ENCODE data around the gene TIPIN.
"Not testable (repeated sequence)": the region's sequence is repeated elsewhere in the genome, so short reads cannot be mapped to it uniquely, and the experiment has no call there.

TIPIN gene

DNA sequence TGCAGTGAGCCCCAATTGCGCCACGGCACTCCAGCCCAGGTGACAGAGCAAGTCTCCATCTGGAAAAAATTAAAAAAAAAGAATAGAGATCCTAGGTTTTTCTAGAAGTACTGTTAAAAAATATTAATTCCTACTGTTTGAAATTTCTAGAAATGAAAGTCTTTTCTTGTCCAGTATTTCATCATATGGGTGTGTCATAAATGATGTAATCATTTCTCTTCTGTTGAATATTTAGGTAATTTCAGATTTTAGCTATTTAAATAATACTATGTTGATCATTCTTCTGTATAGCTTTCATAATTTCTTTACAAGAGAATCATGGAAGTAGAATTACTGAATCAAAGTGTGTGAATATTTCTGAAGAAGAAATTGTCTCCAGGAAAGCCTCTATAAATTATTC lies 24.9 kb upstream of the TIPIN start:
- DNase-seq = not testable (repeated sequence)

DNA sequence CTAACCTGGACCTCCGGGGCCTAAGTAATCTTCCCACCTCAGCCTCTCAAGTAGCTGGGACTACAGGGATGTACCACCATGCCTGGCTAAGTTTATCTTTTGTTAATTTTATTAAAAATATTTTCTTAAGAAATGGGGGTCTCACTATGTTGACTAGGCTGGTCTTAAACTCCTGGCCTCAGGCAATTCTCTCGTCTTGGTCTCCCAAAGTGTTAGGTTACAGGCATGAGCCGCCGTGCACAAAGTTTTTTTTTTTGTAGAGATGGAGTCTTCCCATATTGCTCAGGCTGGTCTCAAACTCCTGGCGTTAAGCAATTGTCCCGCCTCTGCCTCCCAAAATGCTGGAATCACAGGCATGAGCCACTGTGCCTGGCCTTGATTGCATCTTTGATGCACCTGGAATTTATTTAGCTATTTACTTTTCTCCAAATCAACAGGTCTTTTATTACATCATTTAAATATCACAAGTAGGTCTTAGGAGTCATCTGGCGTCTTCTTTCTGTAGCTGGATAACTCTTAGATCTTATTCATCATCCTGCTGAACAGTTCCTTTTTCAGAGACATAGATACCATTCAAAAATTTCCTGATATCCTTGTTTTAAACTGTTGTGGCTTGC lies 22.4 kb upstream of the TIPIN start:
- no peak for DNase-seq

GRCh38 chr15:66374179-66374578 lies 17.7 kb upstream of the TIPIN start:
- DNase-seq = no peak

DNA sequence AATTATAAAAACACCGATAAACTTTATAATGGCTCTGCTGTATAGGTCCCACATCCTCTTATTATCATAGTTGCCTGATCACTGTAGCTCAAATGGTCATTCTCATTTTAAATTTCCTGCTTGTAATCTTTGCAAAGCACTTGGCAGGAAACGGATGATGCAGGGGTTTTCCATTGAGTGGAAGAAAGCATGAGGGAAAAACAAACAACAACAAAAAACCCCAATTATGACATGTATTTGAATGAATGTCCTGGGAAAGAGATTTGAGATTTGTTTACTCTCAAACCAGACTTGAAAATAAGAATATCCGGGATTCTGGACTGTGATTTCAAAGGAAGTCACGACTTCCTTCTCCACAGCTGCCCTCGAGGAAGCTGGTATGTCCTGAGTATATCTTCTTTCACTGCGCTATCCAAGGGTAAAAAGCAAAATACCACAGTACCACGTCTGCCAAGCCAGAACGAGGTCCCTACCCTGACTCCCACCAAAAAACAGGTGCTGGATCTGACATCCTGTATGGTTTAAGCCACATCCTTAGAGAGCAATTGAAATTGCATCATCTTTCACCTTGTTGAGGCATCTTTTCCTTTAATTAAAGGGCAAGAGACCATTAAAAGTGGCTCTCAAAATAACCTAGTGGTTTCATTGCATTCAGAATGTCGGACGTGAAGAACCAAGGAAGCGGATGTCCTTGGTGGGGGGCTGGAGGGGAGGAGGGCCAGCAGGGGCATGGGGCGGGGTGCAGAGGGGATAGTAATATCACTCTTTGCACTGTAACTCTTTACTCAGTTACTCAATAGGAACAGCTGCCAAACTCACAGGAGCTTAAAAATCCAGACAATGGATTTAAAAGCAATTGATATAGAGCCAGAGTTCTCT lies 13.5 kb upstream of the TIPIN start:
- DNase-seq = peak; percentile 40

- DNase-seq = no peak
Measured at GRCh38 chr15:66364944-66365528, 8.6 kb upstream of the TIPIN start.

GRCh38 chr15:66362776-66363175 lies 6.3 kb upstream of the TIPIN start:
- no peak for DNase-seq

- DNase-seq = not testable (repeated sequence)
Measured at GRCh38 chr15:66361745-66362460, 5.4 kb upstream of the TIPIN start.

GRCh38 chr15:66359740-66360139 lies 3.3 kb upstream of the TIPIN start:
- no peak for DNase-seq

DNA sequence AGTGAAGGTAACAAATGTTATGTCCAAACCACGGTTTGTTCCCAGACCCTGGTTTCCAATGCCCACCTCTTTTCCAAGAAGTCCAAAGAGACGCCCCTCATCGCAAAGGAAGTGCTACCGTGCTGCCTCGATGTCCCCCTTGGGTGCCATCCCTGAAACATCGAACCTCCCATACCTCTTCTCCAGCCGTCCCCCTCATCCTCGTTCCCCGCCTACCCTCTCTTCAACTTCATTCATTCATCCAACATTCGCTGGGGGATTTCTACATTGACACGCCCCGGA lies 467 bp downstream of the TIPIN start:
- DNase-seq = no peak

DNA sequence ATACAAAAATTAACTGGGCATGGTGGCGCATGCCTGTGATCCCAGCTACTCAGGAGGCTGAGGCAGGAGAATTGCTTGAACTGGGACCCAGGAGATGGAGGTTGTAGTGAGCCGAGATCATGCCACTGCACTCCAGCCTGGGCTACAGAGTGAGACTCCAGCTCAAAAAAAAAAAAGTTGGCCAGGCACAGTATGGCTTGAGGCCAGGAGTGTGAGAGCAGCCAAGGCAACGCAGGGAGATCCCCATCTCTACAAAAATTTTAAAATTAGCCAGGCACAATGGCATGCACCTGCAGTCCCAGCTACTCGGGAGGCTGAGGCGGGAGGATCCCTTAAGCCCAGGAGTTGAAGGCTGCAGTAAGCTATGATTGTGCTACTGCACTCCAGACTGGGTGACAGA lies 8.0 kb downstream of the TIPIN start:
- DNase-seq = not testable (repeated sequence)

GRCh38 chr15:66328771-66329170 lies 27.7 kb downstream of the TIPIN start:
- DNase-seq = no peak

DNA sequence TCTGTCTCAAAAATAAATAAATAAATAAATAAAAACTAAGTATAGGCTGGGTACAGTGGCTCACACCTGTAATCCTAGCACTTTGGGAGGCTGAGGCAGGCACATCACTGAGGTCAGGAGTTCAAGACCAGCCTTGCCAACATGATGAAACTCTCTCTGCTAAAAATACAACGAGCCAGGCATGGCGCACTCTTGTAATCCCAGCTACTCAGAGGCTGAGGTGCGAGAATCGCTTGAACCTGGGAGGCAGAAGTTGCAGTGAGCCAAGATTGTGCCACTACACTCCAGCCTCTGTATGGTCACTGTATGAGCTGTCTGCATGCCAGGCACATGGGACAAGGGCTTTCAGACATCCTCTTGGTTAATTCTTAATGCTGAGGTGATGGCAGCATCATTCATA lies 28.7 kb downstream of the TIPIN start:
- DNase-seq = no peak

- DNase-seq = no peak
Measured at GRCh38 chr15:66326051-66326450, 30.4 kb downstream of the TIPIN start.

DNA sequence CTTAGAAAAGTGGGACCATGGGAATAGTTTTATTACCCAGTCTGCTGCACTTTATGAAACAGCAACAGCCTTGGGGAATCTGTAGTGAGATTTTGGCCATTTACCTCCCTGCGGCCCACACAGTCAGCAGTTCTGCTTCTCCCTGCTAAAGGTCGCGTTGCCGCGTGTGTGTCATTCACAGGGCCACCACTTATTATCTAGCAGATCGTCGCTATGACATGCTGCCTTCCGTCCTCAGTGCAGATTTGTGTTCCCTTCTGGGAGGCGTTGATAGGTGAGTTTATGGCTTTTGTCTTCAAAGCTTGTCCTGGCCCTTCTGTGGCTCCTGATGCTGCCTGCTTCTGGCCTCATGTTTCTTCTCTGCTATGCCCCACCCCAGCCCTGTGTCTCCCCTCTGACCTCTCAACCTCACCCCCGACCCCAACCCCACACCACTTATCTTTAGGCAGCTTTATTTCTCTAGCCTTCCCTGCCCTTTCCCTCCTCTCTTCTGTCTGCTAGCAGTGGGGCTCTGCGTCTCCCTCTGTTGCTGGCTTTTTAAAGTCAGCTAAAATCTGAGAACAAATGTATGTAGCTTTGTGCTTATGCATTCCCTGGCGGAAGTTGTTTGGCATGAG lies 33.1 kb downstream of the TIPIN start:
- DNase-seq = no peak

DNA sequence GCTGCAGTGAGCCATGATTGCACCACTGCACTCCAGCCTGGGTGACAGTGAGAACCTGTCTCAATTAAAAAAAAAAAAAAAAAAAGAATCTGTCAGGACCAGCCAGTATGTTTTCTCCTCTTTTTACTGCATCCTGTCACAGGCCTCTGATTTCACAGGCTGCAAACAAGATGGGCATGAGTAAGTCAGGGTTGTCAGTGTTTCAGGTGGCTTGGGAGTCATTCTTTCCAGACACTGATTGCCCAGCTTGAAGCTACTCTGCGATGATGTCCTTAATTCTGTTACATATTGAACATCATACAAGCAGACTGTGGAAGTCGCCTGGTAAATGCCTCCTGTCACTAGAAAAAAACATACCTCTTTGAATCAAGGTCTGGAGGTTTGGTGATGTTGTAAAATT lies 44.3 kb downstream of the TIPIN start:
- DNase-seq = no peak

- DNase-seq = no peak
Measured at GRCh38 chr15:66310786-66311185, 45.7 kb downstream of the TIPIN start.

DNA sequence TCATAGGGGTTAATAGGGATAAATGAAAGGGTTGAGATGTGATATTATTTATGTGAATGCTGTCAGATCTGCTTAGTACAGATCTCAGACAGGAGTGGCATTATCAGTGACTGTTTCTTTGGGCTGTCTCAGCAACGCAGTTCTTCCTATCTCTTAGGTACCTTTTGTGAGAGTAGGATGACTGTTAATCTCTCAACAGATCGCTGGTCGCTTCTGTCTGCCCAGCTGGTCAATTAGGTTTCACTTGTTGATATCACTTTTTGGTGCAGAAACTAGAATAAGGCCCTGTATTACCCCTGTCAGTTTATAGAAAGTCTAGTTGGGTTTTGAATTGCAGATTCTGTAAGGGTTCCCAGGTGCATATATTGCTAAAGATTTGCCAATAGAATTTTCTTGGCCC lies 46.7 kb downstream of the TIPIN start:
- no peak for DNase-seq

DNA sequence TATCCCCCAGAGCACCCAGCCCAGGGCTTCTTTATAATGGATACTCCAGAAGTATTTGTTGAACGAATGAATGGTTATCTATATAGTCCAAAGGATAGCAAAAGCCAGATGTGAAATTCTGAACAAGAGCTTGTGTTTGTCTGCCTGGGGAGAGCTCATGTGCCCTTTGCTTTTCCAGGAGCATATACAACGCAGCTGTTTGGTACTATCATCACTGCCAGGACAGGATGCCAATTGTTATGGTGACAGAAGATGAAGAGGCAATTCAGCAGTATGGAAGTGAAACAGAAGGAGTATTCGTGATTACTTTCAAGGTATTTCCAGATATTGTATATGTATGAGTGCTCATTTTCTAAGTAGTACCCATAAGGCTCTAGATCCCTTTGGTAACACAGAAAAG lies 48.0 kb downstream of the TIPIN start:
- DNase-seq = no peak

DNA sequence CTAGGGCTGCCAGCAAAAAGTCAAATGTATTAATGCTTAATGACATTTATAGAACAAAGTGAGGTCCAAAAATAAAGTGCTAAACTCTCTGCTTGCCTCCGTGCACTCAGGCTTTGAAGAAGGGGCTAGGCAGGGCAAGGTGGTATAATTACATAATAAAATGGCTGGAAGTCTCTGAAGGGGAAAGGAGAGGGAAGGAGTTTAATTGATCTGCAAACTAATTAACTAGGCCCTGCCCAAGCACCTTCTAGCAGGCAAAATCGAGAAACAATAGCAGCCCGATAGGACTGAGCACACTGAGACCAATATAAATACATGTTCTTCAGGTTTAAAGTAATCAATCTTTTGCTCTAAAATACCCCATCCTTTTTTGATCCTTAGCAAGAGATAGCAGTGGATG lies 50.1 kb downstream of the TIPIN start:
- no peak for DNase-seq

GRCh38 chr15:66304425-66304824 lies 52.1 kb downstream of the TIPIN start:
- DNase-seq = not testable (repeated sequence)

DNA sequence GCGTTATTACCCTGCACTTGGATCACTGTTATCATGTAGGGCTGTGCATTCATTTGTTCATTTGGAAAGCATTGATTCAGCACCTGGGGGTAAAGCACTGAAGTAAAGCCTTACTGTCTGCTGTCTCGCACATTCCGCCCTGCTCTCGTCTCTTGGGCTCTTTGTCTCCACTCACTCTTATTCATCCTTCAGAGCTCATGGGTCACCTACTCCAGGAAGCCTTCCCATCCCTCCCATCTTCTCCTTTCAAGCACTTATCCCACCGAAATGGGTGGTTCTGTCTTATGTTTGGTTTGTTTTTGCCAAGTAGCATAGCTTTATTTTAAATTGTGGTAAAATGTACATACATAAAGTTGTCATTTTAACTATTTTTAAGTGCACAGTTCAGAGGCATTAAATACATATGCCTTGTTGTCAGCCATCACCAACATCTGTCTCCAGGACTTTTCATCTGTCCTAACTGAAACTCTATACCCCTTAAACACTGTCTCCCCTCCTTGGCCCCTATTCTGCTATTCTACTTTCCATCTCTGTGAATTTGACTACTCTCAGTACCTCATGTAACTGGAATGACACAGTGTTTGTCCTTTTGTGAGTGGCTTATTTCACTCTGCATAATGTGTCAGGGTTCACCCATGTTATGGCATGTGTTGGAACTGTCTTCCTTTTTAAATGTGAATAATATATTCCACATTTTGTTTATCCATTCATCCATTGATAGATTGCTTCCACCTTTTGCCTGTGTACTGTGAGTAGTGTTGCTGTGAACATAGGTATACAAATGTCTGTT lies 53.8 kb downstream of the TIPIN start:
- no peak for DNase-seq

- DNase-seq = no peak
Measured at GRCh38 chr15:66298803-66299251, 57.7 kb downstream of the TIPIN start.
